ENCODE results near the gene GIPC1.

Gene GIPC1

GRCh38 chr19:14432791-14433553 lies 63.0 kb downstream of the GIPC1 start, which contains the start of gene PKN1:
PKN1 (plus strand) TSS chr19:14433306; CDS start chr19:14433522, 216 bp downstream.
- Histone ChIP-seq H3K9me3 (ENCODE audit: control insufficient read depth in 2 of 2, low read length in 2 of 2) (no peaks in the 10 kb centered on the region), H3K4me3 (ENCODE audit: low read length in 2 of 2) (peak within 1 kb of the TSS; percentile 66 to 80), H3K36me3 (ENCODE audit: control insufficient read depth in 2 of 2, insufficient read depth in 2 of 2, low read length in 2 of 2) (no peaks in the 10 kb centered on the region), H3K27ac (ENCODE audit: low read length) (peak within 1 kb of the TSS; percentile 74), H3K9ac (ENCODE audit: low read length in 2 of 2) (peak within 1 kb of the TSS; percentile 73 to 79), H3K4me1 (ENCODE audit: control insufficient read depth, insufficient read depth, low read length) (peaks cover 20% of the 10 kb centered on the region), H3K27me3 (ENCODE audit: control insufficient read depth in 1 of 2, insufficient read depth in 2 of 2, low read length in 2 of 2) (no peaks in the 10 kb centered on the region)

- Histone ChIP-seq H3K4me1 (ENCODE audit: control insufficient read depth, insufficient read depth, low read length) (peaks cover 20% of the 10 kb centered on the region), H3K4me3 (ENCODE audit: low read length in 2 of 2) (no peak overlapping the region), H3K9me3 (ENCODE audit: control insufficient read depth in 2 of 2, low read length in 2 of 2) (no peaks in the 10 kb centered on the region), H3K27me3 (ENCODE audit: control insufficient read depth in 1 of 2, insufficient read depth in 2 of 2, low read length in 2 of 2) (no peaks in the 10 kb centered on the region), H3K9ac (ENCODE audit: low read length in 2 of 2) (no peak overlapping the region), H3K27ac (ENCODE audit: low read length) (no peak overlapping the region), H3K36me3 (ENCODE audit: control insufficient read depth in 2 of 2, insufficient read depth in 2 of 2, low read length in 2 of 2) (no peaks in the 10 kb centered on the region)
These were observed 65.2 kb downstream of the GIPC1 start for GRCh38 chr19:14430712-14431111.

- no peak overlapping the region for H3K9ac ChIP-seq (ENCODE audit: low read length in 2 of 2)
- no peak overlapping the region for H3K4me3 ChIP-seq (ENCODE audit: low read length in 2 of 2)
- no peaks in the 10 kb centered on the region for H3K9me3 ChIP-seq (ENCODE audit: control insufficient read depth in 2 of 2, low read length in 2 of 2)
- H3K36me3 ChIP-seq (ENCODE audit: control insufficient read depth in 2 of 2, insufficient read depth in 2 of 2, low read length in 2 of 2): no peaks in the 10 kb centered on the region
- H3K4me1 ChIP-seq (ENCODE audit: control insufficient read depth, insufficient read depth, low read length): peaks cover 2% of the 10 kb centered on the region
- H3K27ac ChIP-seq (ENCODE audit: low read length): no peak overlapping the region
- no peaks in the 10 kb centered on the region for H3K27me3 ChIP-seq (ENCODE audit: control insufficient read depth in 1 of 2, insufficient read depth in 2 of 2, low read length in 2 of 2)
These were observed 67.0 kb downstream of the GIPC1 start for GRCh38 chr19:14428882-14429416.
